ENCODE data around the gene DCAF8L2. TPM values are rescaled to one million over a fixed set of nuclear protein-coding genes. Genes with fewer than 3 reads are reported as not detected.
"Not testable (repeated sequence)": the region's sequence is repeated elsewhere in the genome, so short reads cannot be mapped to it uniquely, and the experiment has no call there.

Gene DCAF8L2
- not detected in 2 replicates for total RNA-seq

- TF ChIP-seq CTCF (IDR thresholded peaks at IDR 0.05; ENCODE audit: insufficient read depth, low read length, poor library complexity, severe bottlenecking): no peak
- no peak for DNase-seq (ENCODE audit: low read depth)
- Histone ChIP-seq H3K36me3 (ENCODE audit: control insufficient read depth, insufficient read depth, low read length) (no peaks in the 10 kb centered on the region), H3K4me3 (ENCODE audit: low read depth, low read length) (no peak within 1 kb of the TSS), H3K27me3 (ENCODE audit: control insufficient read depth, insufficient read depth, low read length) (no peaks in the 10 kb centered on the region)
These were observed at the start of gene DCAF8L2 for GRCh38 chrX:27590044-27590443. TSS of gene DCAF8L2 (plus strand) at chrX:27590344. CDS start at chrX:27746896, 156,552 bp downstream.

GRCh38 chrX:27541161-27541560 lies 49.0 kb upstream of the DCAF8L2 start:
- not testable (repeated sequence) for DNase-seq (ENCODE audit: low read depth); H3K4me3 ChIP-seq (ENCODE audit: low read depth, low read length); H3K36me3 ChIP-seq (ENCODE audit: control insufficient read depth, insufficient read depth, low read length); H3K27me3 ChIP-seq (ENCODE audit: control insufficient read depth, insufficient read depth, low read length)

GRCh38 chrX:27548624-27549023 lies 41.5 kb upstream of the DCAF8L2 start:
- DNase-seq (ENCODE audit: low read depth): no peak
- Histone ChIP-seq H3K36me3 (ENCODE audit: control insufficient read depth, insufficient read depth, low read length) (no peaks in the 10 kb centered on the region), H3K4me3 (ENCODE audit: low read depth, low read length) (no peak overlapping the region), H3K27me3 (ENCODE audit: control insufficient read depth, insufficient read depth, low read length) (no peaks in the 10 kb centered on the region)
- TF ChIP-seq CTCF (IDR thresholded peaks at IDR 0.05; ENCODE audit: insufficient read depth, low read length, poor library complexity, severe bottlenecking): no peak

DNA sequence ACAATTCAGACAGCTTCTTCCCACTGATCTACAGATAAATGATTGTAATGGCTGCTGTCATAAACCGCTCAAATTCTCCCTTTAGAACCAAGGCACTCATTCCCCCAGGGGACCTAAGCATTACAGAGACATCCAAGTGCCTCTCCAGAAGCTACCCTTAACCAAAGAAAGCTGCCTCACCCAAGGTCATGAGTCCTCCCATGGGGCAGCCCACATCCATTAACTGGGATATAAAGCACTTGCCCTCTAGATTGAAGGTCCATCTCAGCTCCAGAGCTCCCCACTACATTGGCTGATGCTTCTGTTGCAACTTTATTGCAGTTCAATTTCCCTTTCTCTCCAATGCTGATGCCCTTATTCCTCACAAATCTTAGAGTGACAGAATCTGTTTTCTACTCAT lies 40.5 kb upstream of the DCAF8L2 start:
- TF ChIP-seq CTCF (IDR thresholded peaks at IDR 0.05; ENCODE audit: insufficient read depth, low read length, poor library complexity, severe bottlenecking): no peak
- DNase-seq (ENCODE audit: low read depth): no peak
- H3K4me3 ChIP-seq (ENCODE audit: low read depth, low read length): no peak overlapping the region
- no peaks in the 10 kb centered on the region for H3K27me3 ChIP-seq (ENCODE audit: control insufficient read depth, insufficient read depth, low read length)
- H3K36me3 ChIP-seq (ENCODE audit: control insufficient read depth, insufficient read depth, low read length): no peaks in the 10 kb centered on the region

DNA sequence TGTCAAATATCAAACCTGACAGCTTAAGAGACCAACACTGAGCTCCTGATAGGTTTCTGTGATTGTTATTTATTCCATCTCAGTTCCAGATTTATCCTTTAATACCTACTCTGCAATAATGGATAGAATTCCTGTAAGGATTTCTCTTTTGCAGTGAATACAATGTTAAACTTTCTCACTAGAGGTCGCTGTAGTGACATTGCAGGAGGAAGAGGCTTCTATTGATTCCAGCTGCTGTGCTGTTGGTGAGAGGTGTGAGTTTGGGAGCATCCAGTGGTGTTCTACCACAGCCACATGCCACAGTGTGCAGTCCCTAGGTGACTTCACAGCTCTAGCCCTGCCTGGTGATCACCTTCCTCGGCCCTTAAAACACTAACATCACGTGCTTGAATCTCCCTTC lies 34.6 kb upstream of the DCAF8L2 start:
- TF ChIP-seq CTCF (IDR thresholded peaks at IDR 0.05; ENCODE audit: insufficient read depth, low read length, poor library complexity, severe bottlenecking): peak; percentile 41
- DNase-seq (ENCODE audit: low read depth): no peak
- Histone ChIP-seq H3K4me3 (ENCODE audit: low read depth, low read length) (no peak overlapping the region), H3K27me3 (ENCODE audit: control insufficient read depth, insufficient read depth, low read length) (no peaks in the 10 kb centered on the region), H3K36me3 (ENCODE audit: control insufficient read depth, insufficient read depth, low read length) (no peaks in the 10 kb centered on the region)

- no peaks in the 10 kb centered on the region for H3K36me3 ChIP-seq (ENCODE audit: control insufficient read depth, insufficient read depth, low read length)
- no peaks in the 10 kb centered on the region for H3K27me3 ChIP-seq (ENCODE audit: control insufficient read depth, insufficient read depth, low read length)
- TF ChIP-seq CTCF (IDR thresholded peaks at IDR 0.05; ENCODE audit: insufficient read depth, low read length, poor library complexity, severe bottlenecking): no peak
- DNase-seq (ENCODE audit: low read depth): no peak
- H3K4me3 ChIP-seq (ENCODE audit: low read depth, low read length): no peak overlapping the region
These were observed 24.2 kb upstream of the DCAF8L2 start for GRCh38 chrX:27565992-27566391.
